Fibroblast of pulmonary artery (primary cell): ENCODE measurements around the gene MYO5C.

ENCODE experiments used
- DNase-seq: peaks from one replicate; pipeline ENCODE4 v3.0.0-alpha.2; 2010; ENCODE audit warnings: low read depth
- H3K4me3 ChIP-seq: replicated peaks from 2 replicates; pipeline ENCODE4 v1.5.1; 2011; ENCODE audit warnings: low read depth, mild to moderate bottlenecking, control low read depth, low read length, moderate library complexity
- CTCF ChIP-seq: IDR thresholded peaks from 2 replicates; pipeline ENCODE4 v1.5.1; 2011; ENCODE audit warnings: mild to moderate bottlenecking, control low read depth, low read length, inconsistent platforms; ENCODE audit errors: missing control alignments

The MYO5C gene

GRCh38 chr15:52148403-52148802, 147.2 kb downstream of the MYO5C start:
- no peak for DNase-seq
- no peak overlapping the region for H3K4me3 ChIP-seq
- no peak for TF ChIP-seq CTCF

- TF ChIP-seq CTCF: no peak
- no peak for DNase-seq
- no peak overlapping the region for H3K4me3 ChIP-seq
These were observed 148.8 kb downstream of the MYO5C start for GRCh38 chr15:52146776-52147175.

GRCh38 chr15:52146261-52146660, 149.3 kb downstream of the MYO5C start:
- H3K4me3 ChIP-seq: no peak overlapping the region
- no peak for TF ChIP-seq CTCF
- no peak for DNase-seq

GRCh38 chr15:52144656-52145178, 150.9 kb downstream of the MYO5C start:
- peak; percentile 67 for DNase-seq
- no peak overlapping the region for H3K4me3 ChIP-seq
- TF ChIP-seq CTCF: no peak

- no peak for TF ChIP-seq CTCF
- peak; percentile 95 for DNase-seq
- H3K4me3 ChIP-seq: no peak overlapping the region
These were observed 151.7 kb downstream of the MYO5C start for GRCh38 chr15:52143873-52144272.
